ENCODE data around the gene GID4. TPM values are rescaled to one million over a fixed set of nuclear protein-coding genes. Genes with fewer than 3 reads are reported as not detected.

GID4 gene
- polyA plus RNA-seq, 2 donors = 6.2 to 7.5 TPM

DNA sequence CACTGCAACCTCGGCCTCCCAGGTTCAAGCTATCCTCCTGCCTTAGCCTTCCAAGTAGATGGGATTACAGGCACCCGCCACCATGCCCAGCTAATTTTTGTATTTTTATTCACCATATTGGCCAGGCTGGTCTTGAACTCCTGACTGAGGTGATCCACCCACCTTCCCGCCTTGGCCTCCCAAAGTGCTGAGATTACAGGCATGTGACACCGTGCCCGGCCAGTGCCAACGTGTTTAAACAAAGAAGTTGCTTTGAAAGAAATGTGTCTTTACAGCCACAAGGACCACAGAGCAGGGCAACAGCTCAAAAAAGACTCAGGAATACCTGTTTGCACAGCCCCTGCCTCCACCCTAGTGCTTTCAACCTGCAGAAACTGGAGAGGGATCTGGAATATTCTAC lies 25.2 kb upstream of the GID4 start:
- Histone ChIP-seq H3K36me3 (ENCODE audit: control insufficient read depth in 2 of 2, insufficient read depth in 2 of 2, low read length in 1 of 2) (peaks cover 0 to 10% of the 10 kb centered on the region in 2 donors), H3K9me3 (ENCODE audit: control insufficient read depth in 2 of 2, insufficient read depth in 1 of 2, low read depth in 1 of 2, low read length in 1 of 2) (peaks cover 0 to 2% of the 10 kb centered on the region in 2 donors), H3K4me3 (ENCODE audit: low read depth in 1 of 2, low read length in 2 of 2) (no peak overlapping the region), H3K27me3 (ENCODE audit: control insufficient read depth in 1 of 2, insufficient read depth in 2 of 2, low read length in 2 of 2) (no peaks in the 10 kb centered on the region), H3K4me1 (ENCODE audit: control insufficient read depth in 2 of 2, insufficient read depth in 2 of 2, low read length in 1 of 2) (no peaks in the 10 kb centered on the region), H3K27ac (ENCODE audit: low read depth in 2 of 2, low read length in 1 of 2) (no peak overlapping the region)
- 77 to 83% methylated on average over 6 of the region's 6 CpGs for WGBS, 2 donors

DNA sequence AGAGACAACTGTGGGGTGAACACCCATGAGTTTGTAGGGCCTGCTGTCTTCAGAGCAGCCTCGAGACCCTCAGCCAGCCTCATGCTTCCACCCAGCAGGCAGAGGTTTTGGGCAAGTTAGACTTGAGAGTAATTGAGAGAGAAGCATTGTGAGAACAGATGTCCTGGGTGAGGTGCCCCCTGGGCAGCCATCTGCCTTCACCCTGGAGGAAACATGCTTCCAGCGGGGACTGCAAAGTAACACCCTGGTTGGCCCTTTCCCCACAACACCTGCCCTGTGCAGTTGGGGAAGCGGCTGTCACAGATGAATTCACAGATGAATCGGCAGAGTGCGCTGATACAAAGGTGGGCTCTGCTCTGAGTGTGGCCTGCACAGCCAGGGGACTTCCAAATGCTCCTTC lies 23.6 kb upstream of the GID4 start:
- H3K27me3 ChIP-seq (ENCODE audit: control insufficient read depth in 1 of 2, insufficient read depth in 2 of 2, low read length in 2 of 2) = no peaks in the 10 kb centered on the region
- peaks cover 0 to 13% of the 10 kb centered on the region in 2 donors for H3K36me3 ChIP-seq (ENCODE audit: control insufficient read depth in 2 of 2, insufficient read depth in 2 of 2, low read length in 1 of 2)
- H3K4me1 ChIP-seq (ENCODE audit: control insufficient read depth in 2 of 2, insufficient read depth in 2 of 2, low read length in 1 of 2) = peaks cover 0 to 2% of the 10 kb centered on the region in 2 donors
- H3K27ac ChIP-seq (ENCODE audit: low read depth in 2 of 2, low read length in 1 of 2) = no peak overlapping the region
- H3K9me3 ChIP-seq (ENCODE audit: control insufficient read depth in 2 of 2, insufficient read depth in 1 of 2, low read depth in 1 of 2, low read length in 1 of 2) = peaks cover 0 to under 1% of the 10 kb centered on the region in 2 donors
- no peak overlapping the region for H3K4me3 ChIP-seq (ENCODE audit: low read depth in 1 of 2, low read length in 2 of 2)
- 93 to 97% methylated on average over 5 of the region's 5 CpGs for WGBS, 2 donors

DNA sequence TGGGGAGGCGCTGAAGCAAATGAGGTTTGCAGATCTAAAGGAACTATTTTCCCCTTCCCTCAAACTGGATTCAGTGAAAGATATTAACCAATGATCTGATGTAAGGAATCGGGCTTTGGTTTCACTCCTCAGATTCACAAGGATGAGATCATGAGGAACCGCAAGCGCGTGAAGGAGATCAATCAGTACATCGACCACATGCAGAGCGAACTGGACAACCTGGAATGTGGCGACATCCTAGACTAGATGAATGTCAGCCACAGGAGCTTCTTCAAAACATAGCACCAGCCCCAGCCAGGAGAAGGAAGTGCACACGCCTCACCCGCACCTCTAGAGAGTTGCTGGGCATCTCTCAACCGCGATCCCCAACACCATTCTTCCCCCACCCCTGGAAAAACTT lies 22.8 kb upstream of the GID4 start:
- Histone ChIP-seq H3K9me3 (ENCODE audit: control insufficient read depth in 2 of 2, insufficient read depth in 1 of 2, low read depth in 1 of 2, low read length in 1 of 2) (no peaks in the 10 kb centered on the region), H3K4me1 (ENCODE audit: control insufficient read depth in 2 of 2, insufficient read depth in 2 of 2, low read length in 1 of 2) (peaks cover 2% of the 10 kb centered on the region in 2 donors), H3K36me3 (ENCODE audit: control insufficient read depth in 2 of 2, insufficient read depth in 2 of 2, low read length in 1 of 2) (peaks cover 0 to 13% of the 10 kb centered on the region in 2 donors), H3K27me3 (ENCODE audit: control insufficient read depth in 1 of 2, insufficient read depth in 2 of 2, low read length in 2 of 2) (no peaks in the 10 kb centered on the region), H3K4me3 (ENCODE audit: low read depth in 1 of 2, low read length in 2 of 2) (no peak overlapping the region), H3K27ac (ENCODE audit: low read depth in 2 of 2, low read length in 1 of 2) (no peak overlapping the region)
- 96 to 97% methylated on average over 12 of the region's 12 CpGs for WGBS, 2 donors

DNA sequence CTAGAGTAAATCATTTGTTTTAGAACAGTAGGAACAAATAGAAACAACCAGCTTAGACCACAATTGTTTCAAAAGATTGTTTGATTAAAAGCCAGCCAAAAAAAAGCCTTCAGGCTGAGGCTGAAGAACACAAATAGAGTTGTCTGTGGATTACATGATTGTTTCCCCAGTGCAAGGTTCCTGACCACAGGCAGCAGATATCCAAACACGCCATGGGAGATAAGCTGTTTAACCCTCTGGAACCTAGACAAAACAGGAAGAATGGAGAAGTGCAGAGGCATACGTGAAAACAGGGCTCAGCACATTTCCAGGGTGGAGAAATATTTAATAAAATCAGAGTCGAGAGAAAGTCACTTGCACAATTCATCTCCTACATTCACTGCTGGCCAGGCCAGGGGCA lies 21.2 kb upstream of the GID4 start:
- peaks cover 0 to 13% of the 10 kb centered on the region in 2 donors for H3K36me3 ChIP-seq (ENCODE audit: control insufficient read depth in 2 of 2, insufficient read depth in 2 of 2, low read length in 1 of 2)
- no peaks in the 10 kb centered on the region for H3K9me3 ChIP-seq (ENCODE audit: control insufficient read depth in 2 of 2, insufficient read depth in 1 of 2, low read depth in 1 of 2, low read length in 1 of 2)
- WGBS, 2 donors = 72 to 73% methylated on average over 3 of the region's 3 CpGs
- no peaks in the 10 kb centered on the region for H3K27me3 ChIP-seq (ENCODE audit: control insufficient read depth in 1 of 2, insufficient read depth in 2 of 2, low read length in 2 of 2)
- H3K4me1 ChIP-seq (ENCODE audit: control insufficient read depth in 2 of 2, insufficient read depth in 2 of 2, low read length in 1 of 2) = peaks cover 2% of the 10 kb centered on the region in 2 donors
- H3K4me3 ChIP-seq (ENCODE audit: low read depth in 1 of 2, low read length in 2 of 2) = no peak overlapping the region
- no peak overlapping the region for H3K27ac ChIP-seq (ENCODE audit: low read depth in 2 of 2, low read length in 1 of 2)

DNA sequence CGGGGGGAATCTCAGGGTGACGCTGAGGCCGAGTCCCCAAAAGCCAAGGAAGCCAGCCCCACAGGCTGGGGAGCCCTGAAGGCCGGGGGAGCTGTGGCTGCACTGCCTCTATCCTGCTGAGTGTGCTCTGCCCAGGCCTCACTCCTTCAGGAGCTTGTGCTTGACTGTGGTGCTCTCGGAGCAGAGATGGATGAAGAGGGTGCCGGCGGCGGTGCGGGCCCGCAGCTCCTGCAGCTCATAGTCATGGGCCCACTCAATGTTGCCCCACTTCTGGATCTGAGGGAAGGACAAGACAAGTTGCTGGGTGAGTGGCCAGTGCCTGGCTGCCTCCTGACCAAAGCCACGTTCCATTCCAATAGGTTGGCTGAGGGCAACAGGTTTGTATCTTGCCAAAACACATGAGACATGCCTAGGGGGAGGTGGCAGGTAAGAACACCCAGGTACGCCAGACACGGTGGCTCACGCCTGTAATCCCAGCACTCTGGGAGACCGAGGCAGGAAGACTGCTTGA lies 20.7 kb upstream of the GID4 start:
- Histone ChIP-seq H3K9me3 (ENCODE audit: control insufficient read depth in 2 of 2, insufficient read depth in 1 of 2, low read depth in 1 of 2, low read length in 1 of 2) (no peaks in the 10 kb centered on the region), H3K4me3 (ENCODE audit: low read depth in 1 of 2, low read length in 2 of 2) (no peak overlapping the region), H3K27ac (ENCODE audit: low read depth in 2 of 2, low read length in 1 of 2) (no peak overlapping the region), H3K27me3 (ENCODE audit: control insufficient read depth in 1 of 2, insufficient read depth in 2 of 2, low read length in 2 of 2) (no peaks in the 10 kb centered on the region), H3K4me1 (ENCODE audit: control insufficient read depth in 2 of 2, insufficient read depth in 2 of 2, low read length in 1 of 2) (peaks cover 2% of the 10 kb centered on the region in 2 donors), H3K36me3 (ENCODE audit: control insufficient read depth in 2 of 2, insufficient read depth in 2 of 2, low read length in 1 of 2) (peaks cover 0 to 13% of the 10 kb centered on the region in 2 donors)
- WGBS, 2 donors = 91 to 94% methylated on average over 15 of the region's 15 CpGs

DNA sequence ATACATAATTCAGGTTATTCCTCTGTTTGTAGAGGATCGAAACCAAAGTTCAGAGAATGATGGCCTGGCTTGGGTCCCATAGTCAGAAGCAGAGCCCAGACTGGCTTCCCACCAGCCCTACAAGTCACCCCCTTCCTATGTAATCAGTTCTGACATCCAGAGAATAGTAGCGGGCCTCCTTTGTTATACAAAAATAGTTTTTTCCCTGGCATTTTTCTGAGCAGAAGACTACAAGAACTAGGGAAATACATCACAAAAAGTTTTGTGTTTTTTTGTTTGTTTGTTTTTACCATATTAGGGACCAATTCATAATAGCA lies 19.4 kb upstream of the GID4 start:
- no peak overlapping the region for H3K4me3 ChIP-seq (ENCODE audit: low read depth in 1 of 2, low read length in 2 of 2)
- peaks cover 2% of the 10 kb centered on the region in 2 donors for H3K4me1 ChIP-seq (ENCODE audit: control insufficient read depth in 2 of 2, insufficient read depth in 2 of 2, low read length in 1 of 2)
- H3K27me3 ChIP-seq (ENCODE audit: control insufficient read depth in 1 of 2, insufficient read depth in 2 of 2, low read length in 2 of 2) = no peaks in the 10 kb centered on the region
- H3K9me3 ChIP-seq (ENCODE audit: control insufficient read depth in 2 of 2, insufficient read depth in 1 of 2, low read depth in 1 of 2, low read length in 1 of 2) = no peaks in the 10 kb centered on the region
- WGBS, 2 donors = 75 to 86% methylated on average over 2 of the region's 2 CpGs
- H3K27ac ChIP-seq (ENCODE audit: low read depth in 2 of 2, low read length in 1 of 2) = no peak overlapping the region
- peaks cover 0 to 16% of the 10 kb centered on the region in 2 donors for H3K36me3 ChIP-seq (ENCODE audit: control insufficient read depth in 2 of 2, insufficient read depth in 2 of 2, low read length in 1 of 2)

DNA sequence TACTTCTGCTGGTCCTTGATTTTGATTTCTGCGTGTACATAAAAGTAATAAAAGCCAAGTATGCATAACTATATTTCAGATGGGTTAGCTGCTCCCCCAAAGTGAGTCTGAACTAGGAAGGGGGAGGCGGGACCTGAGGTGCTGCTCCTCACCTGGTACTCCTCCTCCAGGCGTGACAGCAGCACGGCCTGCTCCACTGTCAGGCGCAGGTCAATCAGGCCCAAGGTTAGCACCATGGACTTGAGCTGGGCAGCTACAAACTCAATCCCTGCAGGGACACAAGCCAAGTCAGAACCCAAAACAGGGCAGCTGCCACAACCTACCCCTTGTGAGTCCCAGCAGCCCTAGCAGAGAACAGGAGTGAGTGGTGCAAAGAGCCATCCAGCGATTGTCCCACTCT lies 18.2 kb upstream of the GID4 start:
- peaks cover 2% of the 10 kb centered on the region in 2 donors for H3K4me1 ChIP-seq (ENCODE audit: control insufficient read depth in 2 of 2, insufficient read depth in 2 of 2, low read length in 1 of 2)
- WGBS, 2 donors = 94 to 97% methylated on average over 6 of the region's 6 CpGs

DNA sequence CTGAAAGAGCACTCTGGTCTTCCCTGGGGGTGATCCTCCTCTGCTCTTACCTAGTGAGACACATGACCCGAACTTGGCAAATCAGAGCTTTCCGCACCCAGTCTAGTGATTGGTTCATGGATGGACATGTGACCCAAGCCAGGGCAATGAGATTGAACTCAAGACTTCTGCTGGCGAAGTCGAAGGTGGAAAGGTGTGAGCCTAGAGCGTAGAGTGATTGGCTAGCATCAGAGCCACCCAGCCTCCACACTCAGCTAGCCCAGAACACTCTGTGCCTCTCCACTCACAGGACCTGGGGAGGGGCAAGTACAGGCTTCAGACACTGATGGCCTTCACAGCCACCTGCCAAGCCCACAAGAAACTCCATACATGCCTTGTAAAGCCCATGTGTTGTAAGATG lies 17.8 kb upstream of the GID4 start:
- Histone ChIP-seq H3K4me3 (ENCODE audit: low read depth in 1 of 2, low read length in 2 of 2) (no peak overlapping the region), H3K36me3 (ENCODE audit: control insufficient read depth in 2 of 2, insufficient read depth in 2 of 2, low read length in 1 of 2) (peaks cover 0 to 14% of the 10 kb centered on the region in 2 donors), H3K27ac (ENCODE audit: low read depth in 2 of 2, low read length in 1 of 2) (no peak overlapping the region), H3K9me3 (ENCODE audit: control insufficient read depth in 2 of 2, insufficient read depth in 1 of 2, low read depth in 1 of 2, low read length in 1 of 2) (no peaks in the 10 kb centered on the region), H3K27me3 (ENCODE audit: control insufficient read depth in 1 of 2, insufficient read depth in 2 of 2, low read length in 2 of 2) (no peaks in the 10 kb centered on the region), H3K4me1 (ENCODE audit: control insufficient read depth in 2 of 2, insufficient read depth in 2 of 2, low read length in 1 of 2) (peaks cover 4 to 5% of the 10 kb centered on the region in 2 donors)
- WGBS, 2 donors = 94 to 98% methylated on average over 5 of the region's 5 CpGs

More for the DNA sequence above, 18.2 kb upstream of the GID4 start:
- Histone ChIP-seq H3K27me3 (ENCODE audit: control insufficient read depth in 1 of 2, insufficient read depth in 2 of 2, low read length in 2 of 2) (no peaks in the 10 kb centered on the region), H3K27ac (ENCODE audit: low read depth in 2 of 2, low read length in 1 of 2) (no peak overlapping the region), H3K9me3 (ENCODE audit: control insufficient read depth in 2 of 2, insufficient read depth in 1 of 2, low read depth in 1 of 2, low read length in 1 of 2) (no peaks in the 10 kb centered on the region), H3K4me3 (ENCODE audit: low read depth in 1 of 2, low read length in 2 of 2) (no peak overlapping the region), H3K36me3 (ENCODE audit: control insufficient read depth in 2 of 2, insufficient read depth in 2 of 2, low read length in 1 of 2) (peaks cover 0 to 11% of the 10 kb centered on the region in 2 donors)

DNA sequence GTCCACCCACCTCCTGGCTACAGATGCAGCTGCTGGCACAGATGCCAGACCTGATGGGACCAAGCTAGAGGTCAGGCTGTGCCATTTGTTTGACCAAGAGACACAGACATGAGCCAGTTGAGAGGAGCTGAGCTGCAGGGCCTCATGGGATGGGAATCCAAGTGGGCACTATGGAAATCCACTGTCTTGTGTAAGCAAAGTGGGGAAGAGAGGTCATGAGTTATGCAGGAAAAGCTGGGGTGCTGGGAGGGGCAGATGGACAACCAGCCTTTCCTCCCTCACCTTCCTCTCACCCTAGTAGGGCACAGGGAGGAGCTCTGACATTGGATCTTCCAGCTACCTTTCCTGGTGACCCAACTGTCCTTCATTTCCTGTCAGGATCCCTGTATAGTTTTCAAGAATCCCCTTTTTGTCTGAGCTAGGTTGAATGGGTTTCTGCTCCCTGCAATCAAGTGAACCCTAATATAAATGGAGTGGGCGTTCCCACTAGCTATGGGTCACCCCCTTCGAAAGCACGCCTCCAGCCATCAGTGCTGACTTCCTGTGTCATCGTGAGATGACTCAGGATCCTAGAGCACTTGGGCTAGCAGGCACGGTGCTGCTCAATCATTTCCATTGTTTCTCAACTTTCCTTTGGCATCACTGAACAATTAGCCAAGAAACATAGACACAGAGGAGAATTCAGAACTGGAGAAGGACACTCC lies 13.8 kb upstream of the GID4 start:
- Histone ChIP-seq H3K4me3 (ENCODE audit: low read depth in 1 of 2, low read length in 2 of 2) (no peak overlapping the region), H3K27ac (ENCODE audit: low read depth in 2 of 2, low read length in 1 of 2) (no peak overlapping the region), H3K4me1 (ENCODE audit: control insufficient read depth in 2 of 2, insufficient read depth in 2 of 2, low read length in 1 of 2) (peaks cover 3 to 5% of the 10 kb centered on the region in 2 donors), H3K36me3 (ENCODE audit: control insufficient read depth in 2 of 2, insufficient read depth in 2 of 2, low read length in 1 of 2) (peaks cover 8 to 15% of the 10 kb centered on the region in 2 donors), H3K9me3 (ENCODE audit: control insufficient read depth in 2 of 2, insufficient read depth in 1 of 2, low read depth in 1 of 2, low read length in 1 of 2) (no peaks in the 10 kb centered on the region), H3K27me3 (ENCODE audit: control insufficient read depth in 1 of 2, insufficient read depth in 2 of 2, low read length in 2 of 2) (no peaks in the 10 kb centered on the region)
- WGBS, 2 donors = 52 to 58% methylated on average over 5 of the region's 5 CpGs

Data from esophagus (tissue), 2 donors.